ENCODE data around the gene MDM1.

GRCh38 chr12:68368327-68368726, 36.2 kb upstream of the MDM1 start:
- TF ChIP-seq ZNF473 (tag by site-specific recombination; IDR thresholded peaks at IDR 0.05) (no peak), CTCF (tag by site-specific recombination; IDR thresholded peaks at IDR 0.05) (no peak), ZNF423 (tag by site-specific recombination; IDR thresholded peaks at IDR 0.05) (no peak), ZSCAN23 (tag by site-specific recombination; IDR thresholded peaks at IDR 0.05) (no peak), ZNF23 (tag by site-specific recombination; IDR thresholded peaks at IDR 0.05; ENCODE audit: borderline replicate concordance) (no peak), YY1 (tag by site-specific recombination; IDR thresholded peaks at IDR 0.05) (no peak), TCF7L2 (IDR thresholded peaks at IDR 0.05; ENCODE audit: borderline replicate concordance, low read depth, low read length) (no peak), ZNF560 (tag by site-specific recombination; IDR thresholded peaks at IDR 0.05; ENCODE audit: borderline replicate concordance) (no peak), FEZF1 (tag by site-specific recombination; IDR thresholded peaks at IDR 0.05) (no peak), ZNF677 (tag by site-specific recombination; IDR thresholded peaks at IDR 0.05) (no peak), ZNF558 (tag by site-specific recombination; IDR thresholded peaks at IDR 0.05) (no peak), ZNF350 (tag by site-specific recombination; IDR thresholded peaks at IDR 0.05) (no peak)
- TF ChIP-seq, protein P1, sequence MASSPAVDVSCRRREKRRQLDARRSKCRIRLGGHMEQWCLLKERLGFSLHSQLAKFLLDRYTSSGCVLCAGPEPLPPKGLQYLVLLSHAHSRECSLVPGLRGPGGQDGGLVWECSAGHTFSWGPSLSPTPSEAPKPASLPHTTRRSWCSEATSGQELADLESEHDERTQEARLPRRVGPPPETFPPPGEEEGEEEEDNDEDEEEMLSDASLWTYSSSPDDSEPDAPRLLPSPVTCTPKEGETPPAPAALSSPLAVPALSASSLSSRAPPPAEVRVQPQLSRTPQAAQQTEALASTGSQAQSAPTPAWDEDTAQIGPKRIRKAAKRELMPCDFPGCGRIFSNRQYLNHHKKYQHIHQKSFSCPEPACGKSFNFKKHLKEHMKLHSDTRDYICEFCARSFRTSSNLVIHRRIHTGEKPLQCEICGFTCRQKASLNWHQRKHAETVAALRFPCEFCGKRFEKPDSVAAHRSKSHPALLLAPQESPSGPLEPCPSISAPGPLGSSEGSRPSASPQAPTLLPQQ (tag by site-specific recombination; IDR thresholded peaks at IDR 0.05) = no peak

Data from HEK293 (cell line).